ENCODE measurements around the gene GNE.

The GNE gene

DNA sequence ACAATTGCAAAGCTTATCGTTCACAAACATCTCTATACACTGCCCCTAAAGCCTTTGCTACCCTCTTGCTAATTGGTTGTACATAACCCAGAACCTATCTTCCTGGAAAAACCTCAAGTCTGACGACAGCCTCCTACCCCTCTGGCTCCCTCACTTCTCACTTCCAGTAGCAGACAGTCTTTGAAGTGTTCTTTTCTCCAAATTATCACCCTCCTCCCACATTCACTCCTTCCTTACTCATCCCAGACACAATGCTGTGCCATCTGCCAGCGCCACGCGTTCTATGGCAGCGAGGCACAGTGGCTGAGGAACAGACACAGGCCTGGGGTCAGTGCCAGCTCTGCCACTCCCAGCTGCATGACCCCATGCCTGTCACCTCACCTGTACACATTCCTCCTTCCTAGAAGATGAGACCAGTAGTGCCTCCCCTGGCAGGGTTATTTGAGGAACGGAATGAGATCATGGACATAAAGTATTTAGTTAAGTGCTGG lies 39.8 kb downstream of the GNE start:
- H3K27ac ChIP-seq: no peak overlapping the region
- TF ChIP-seq, protein P1, sequence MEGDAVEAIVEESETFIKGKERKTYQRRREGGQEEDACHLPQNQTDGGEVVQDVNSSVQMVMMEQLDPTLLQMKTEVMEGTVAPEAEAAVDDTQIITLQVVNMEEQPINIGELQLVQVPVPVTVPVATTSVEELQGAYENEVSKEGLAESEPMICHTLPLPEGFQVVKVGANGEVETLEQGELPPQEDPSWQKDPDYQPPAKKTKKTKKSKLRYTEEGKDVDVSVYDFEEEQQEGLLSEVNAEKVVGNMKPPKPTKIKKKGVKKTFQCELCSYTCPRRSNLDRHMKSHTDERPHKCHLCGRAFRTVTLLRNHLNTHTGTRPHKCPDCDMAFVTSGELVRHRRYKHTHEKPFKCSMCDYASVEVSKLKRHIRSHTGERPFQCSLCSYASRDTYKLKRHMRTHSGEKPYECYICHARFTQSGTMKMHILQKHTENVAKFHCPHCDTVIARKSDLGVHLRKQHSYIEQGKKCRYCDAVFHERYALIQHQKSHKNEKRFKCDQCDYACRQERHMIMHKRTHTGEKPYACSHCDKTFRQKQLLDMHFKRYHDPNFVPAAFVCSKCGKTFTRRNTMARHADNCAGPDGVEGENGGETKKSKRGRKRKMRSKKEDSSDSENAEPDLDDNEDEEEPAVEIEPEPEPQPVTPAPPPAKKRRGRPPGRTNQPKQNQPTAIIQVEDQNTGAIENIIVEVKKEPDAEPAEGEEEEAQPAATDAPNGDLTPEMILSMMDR (IDR thresholded peaks at IDR 0.05): no peak
- TF ChIP-seq ZFX (IDR thresholded peaks at IDR 0.05; ENCODE audit: borderline replicate concordance): no peak

DNA sequence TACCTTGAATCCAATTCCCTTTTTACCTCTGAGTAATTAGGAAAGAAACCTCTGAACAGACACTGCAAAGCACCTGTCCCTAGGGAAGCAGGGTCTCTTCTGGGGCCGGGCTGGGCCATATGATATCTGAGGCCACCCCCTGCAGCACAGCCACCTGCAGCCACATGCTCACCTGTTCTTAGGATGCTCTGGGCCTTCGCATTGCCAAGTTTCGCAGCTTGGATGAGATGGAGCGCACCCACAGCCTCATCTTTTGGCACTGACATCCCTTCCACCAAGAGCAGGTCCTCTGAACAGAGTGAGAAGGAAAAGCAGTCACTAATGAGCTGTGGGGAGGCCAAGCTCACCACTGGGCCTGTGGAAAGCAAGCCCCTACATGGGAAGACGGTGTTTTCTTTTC lies 40.2 kb downstream of the GNE start:
- TF ChIP-seq, protein P1 (IDR thresholded peaks at IDR 0.05): no peak
- no peak for TF ChIP-seq ZFX (IDR thresholded peaks at IDR 0.05; ENCODE audit: borderline replicate concordance)
- H3K27ac ChIP-seq: no peak overlapping the region

DNA sequence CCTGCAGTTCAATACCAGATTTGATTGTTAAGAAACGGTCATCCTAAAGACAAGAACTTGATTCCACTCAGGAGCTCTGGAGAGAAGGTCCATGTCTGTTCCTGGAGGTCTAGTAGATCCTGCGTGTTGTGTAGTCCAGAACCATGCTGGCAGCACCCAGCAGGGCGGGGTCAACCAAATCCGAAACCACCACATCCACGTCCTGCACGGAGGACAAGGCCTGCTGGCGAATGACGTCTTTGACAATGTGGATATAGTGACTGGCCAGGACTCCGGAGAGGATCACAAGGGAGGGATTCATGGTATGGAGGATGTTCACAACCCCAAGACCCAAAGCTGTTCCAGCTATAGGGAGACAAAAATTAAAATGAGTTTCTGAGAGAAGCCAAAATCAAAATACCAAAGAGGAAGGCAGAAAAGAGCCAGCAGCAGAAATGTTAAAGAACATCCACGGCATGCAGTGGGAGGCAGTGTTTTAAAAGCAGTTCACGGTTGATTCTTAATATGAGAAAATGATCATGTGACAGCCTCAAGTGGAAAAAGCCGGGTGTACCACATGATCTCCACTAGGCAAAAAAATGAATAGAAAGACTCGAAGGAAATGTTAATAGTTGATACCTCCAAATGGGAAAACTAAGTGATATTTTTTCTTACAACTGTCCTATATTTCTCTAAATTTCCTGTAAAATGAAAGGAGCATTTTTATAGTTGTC lies 40.8 kb downstream of the GNE start:
- no peak overlapping the region for H3K27ac ChIP-seq
- TF ChIP-seq ZFX (IDR thresholded peaks at IDR 0.05; ENCODE audit: borderline replicate concordance): no peak
- TF ChIP-seq, protein P1 (IDR thresholded peaks at IDR 0.05): no peak

DNA sequence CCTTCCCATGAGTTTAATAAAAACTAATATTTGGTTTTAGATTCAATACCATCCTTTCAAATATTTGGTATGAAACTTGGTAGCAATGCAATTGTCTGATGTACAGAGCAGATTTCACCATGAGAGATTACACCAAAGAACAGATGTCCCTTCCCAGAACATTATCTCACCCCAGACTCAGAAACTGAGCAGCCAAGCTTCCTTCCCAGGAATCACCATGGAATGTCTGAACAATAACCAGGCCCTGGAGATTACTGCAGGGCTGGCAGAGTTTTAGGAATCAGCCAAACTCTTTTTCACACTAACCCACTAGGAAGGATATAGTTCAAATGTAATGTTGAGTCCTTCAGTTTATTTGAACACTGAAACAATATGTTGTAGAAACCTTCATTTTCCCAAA lies 43.7 kb downstream of the GNE start:
- no peak for TF ChIP-seq ZFX (IDR thresholded peaks at IDR 0.05; ENCODE audit: borderline replicate concordance)
- TF ChIP-seq, protein P1 (IDR thresholded peaks at IDR 0.05): no peak
- H3K27ac ChIP-seq: no peak overlapping the region

DNA sequence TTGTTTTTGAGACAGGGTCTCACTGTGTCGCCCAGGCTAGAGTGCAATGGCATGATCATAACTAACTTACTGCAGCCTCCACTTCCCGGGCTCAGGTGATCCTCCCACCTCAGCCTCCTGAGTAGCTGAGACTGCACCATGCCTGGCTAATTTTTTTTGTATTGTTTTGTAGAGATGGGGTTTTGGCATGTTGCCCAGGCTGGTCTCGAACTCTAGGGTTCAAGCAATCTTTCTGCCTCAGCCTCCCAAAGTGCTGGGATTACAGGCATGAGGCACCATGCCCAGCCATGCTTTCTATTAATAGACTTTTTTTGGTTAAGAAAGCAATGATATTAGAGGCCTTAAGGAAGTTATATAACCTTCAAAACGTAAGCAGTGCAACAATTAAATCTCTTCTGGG lies 44.3 kb downstream of the GNE start:
- H3K27ac ChIP-seq: no peak overlapping the region
- TF ChIP-seq, protein P1 (IDR thresholded peaks at IDR 0.05): no peak
- TF ChIP-seq ZFX (IDR thresholded peaks at IDR 0.05; ENCODE audit: borderline replicate concordance): no peak

DNA sequence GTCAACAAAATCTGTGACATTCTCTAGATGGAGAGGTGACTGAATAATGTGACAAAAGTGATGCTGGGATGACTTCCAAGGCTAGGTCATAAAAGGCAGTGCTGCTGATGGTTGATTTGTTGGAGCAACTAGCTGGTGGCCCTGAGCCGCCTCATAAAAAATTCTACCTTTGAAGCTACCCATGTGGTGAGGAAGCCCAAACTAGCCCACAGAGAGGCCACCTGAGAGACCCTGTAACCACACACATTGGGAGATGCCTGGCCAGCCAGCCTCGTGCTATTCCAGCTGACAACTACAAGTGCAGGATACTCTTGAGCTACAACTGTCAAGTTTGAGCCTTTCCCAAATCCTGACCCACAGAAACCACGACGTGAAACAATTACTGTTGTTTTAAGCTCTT lies 44.9 kb downstream of the GNE start:
- H3K27ac ChIP-seq: no peak overlapping the region
- TF ChIP-seq ZFX (IDR thresholded peaks at IDR 0.05; ENCODE audit: borderline replicate concordance): no peak
- TF ChIP-seq, protein P1 (IDR thresholded peaks at IDR 0.05): no peak

DNA sequence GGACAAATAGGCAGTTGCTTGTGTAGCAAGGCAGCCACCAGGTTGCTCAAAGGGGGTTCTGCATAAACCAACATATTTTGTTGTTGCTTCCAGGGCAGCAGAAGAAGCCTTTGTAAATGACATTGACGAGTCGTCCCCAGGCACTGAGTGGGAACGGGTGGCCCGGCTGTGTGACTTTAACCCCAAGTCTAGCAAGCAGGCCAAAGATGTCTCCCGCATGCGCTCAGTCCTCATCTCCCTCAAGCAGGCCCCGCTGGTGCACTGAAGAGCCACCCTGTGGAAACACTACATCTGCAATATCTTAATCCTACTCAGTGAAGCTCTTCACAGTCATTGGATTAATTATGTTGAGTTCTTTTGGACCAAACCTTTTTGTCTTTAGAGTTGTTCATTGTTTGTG lies 46.7 kb downstream of the GNE start:
- no peak overlapping the region for H3K27ac ChIP-seq
- TF ChIP-seq ZFX (IDR thresholded peaks at IDR 0.05; ENCODE audit: borderline replicate concordance): no peak

DNA sequence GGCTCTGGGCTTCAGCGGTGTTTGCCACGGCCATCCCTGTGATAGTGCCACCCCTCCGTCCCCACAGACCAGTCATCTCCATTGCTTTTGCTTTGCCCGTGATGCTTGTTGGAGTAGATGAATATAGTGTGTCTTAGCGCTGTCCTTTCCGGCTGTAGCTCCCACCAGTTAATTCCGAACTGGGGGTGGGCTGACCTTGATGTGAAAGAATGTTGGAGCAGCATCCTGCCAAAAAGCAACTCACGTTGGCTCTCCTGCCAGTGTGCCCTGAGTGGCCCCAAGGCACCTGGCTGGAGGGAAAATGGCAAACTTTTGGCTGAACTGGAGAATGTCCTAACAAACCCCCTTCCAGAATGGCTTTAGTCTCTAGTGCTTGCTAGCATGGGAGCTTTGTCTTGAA lies 47.5 kb downstream of the GNE start:
- no peak overlapping the region for H3K27ac ChIP-seq
- TF ChIP-seq ZFX (IDR thresholded peaks at IDR 0.05; ENCODE audit: borderline replicate concordance): no peak
- TF ChIP-seq, protein P1 (IDR thresholded peaks at IDR 0.05): no peak

Measured in 22Rv1 (cell line).